DND-41 (cell line): Measurements from ENCODE around the gene SLC4A2.

Experiments
- EZH2 ChIP-seq: IDR thresholded peaks from 3 replicates; pipeline ENCODE4 v1.6.1; 2012; ENCODE audit warnings: borderline replicate concordance, low read depth, mild to moderate bottlenecking, moderate library complexity, low read length, inconsistent platforms; ENCODE audit not compliant: severe bottlenecking
- TF ChIP-seq, protein P1 (sequence below): IDR thresholded peaks from 2 replicates; pipeline ENCODE4 v1.5.1; 2012; ENCODE audit warnings: borderline replicate concordance, low read length, moderate library complexity, mild to moderate bottlenecking; ENCODE audit not compliant: poor library complexity, severe bottlenecking; ENCODE audit errors: extremely low read depth

DNA sequence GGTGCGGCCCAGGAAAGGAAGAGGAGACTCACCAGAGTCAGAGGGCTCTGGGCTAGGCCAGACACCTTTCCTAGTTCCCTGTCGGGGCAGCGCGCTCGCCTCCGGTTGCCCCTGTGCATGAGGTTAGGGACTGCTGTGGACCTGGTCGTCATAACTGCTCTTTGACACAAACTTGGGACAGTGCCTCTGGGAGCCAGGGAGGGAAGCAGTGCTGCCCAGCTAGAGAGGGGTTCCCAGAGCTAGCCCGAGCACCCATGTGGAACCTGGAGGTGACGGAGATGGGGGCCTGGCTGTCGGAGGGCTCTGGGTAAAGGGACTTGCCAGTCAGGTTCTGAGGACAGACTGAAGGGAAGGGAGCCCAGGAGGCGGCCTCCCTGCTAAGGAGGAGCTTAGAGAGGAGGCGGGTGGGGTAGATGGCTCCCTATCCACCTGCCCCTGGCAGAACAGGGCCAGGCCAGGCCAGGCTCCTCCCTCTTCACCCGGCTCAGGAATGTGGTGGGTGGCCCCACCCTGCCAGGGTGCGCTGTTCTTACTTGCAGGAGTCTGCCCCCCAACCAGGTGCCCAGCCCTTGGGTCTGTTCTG lies 56.5 kb downstream of the SLC4A2 start:
- TF ChIP-seq, protein P1, sequence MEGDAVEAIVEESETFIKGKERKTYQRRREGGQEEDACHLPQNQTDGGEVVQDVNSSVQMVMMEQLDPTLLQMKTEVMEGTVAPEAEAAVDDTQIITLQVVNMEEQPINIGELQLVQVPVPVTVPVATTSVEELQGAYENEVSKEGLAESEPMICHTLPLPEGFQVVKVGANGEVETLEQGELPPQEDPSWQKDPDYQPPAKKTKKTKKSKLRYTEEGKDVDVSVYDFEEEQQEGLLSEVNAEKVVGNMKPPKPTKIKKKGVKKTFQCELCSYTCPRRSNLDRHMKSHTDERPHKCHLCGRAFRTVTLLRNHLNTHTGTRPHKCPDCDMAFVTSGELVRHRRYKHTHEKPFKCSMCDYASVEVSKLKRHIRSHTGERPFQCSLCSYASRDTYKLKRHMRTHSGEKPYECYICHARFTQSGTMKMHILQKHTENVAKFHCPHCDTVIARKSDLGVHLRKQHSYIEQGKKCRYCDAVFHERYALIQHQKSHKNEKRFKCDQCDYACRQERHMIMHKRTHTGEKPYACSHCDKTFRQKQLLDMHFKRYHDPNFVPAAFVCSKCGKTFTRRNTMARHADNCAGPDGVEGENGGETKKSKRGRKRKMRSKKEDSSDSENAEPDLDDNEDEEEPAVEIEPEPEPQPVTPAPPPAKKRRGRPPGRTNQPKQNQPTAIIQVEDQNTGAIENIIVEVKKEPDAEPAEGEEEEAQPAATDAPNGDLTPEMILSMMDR = no peak
- TF ChIP-seq EZH2 = no peak
